SK-N-MC (cell line): Measurements from ENCODE around the gene MAFG.

Experiments
- EZH2 ChIP-seq: fragments of 200-600 bp; sonication (generic); IDR thresholded peaks from one replicate; pipeline ENCODE4 v1.6.1; 2017; ENCODE audit warnings: antibody characterized with exemption
- POLR2AphosphoS5 ChIP-seq: IDR thresholded peaks from 2 replicates; pipeline ENCODE4 v1.6.1; 2012; ENCODE audit warnings: mild to moderate bottlenecking, low read depth, low read length, borderline replicate concordance

DNA sequence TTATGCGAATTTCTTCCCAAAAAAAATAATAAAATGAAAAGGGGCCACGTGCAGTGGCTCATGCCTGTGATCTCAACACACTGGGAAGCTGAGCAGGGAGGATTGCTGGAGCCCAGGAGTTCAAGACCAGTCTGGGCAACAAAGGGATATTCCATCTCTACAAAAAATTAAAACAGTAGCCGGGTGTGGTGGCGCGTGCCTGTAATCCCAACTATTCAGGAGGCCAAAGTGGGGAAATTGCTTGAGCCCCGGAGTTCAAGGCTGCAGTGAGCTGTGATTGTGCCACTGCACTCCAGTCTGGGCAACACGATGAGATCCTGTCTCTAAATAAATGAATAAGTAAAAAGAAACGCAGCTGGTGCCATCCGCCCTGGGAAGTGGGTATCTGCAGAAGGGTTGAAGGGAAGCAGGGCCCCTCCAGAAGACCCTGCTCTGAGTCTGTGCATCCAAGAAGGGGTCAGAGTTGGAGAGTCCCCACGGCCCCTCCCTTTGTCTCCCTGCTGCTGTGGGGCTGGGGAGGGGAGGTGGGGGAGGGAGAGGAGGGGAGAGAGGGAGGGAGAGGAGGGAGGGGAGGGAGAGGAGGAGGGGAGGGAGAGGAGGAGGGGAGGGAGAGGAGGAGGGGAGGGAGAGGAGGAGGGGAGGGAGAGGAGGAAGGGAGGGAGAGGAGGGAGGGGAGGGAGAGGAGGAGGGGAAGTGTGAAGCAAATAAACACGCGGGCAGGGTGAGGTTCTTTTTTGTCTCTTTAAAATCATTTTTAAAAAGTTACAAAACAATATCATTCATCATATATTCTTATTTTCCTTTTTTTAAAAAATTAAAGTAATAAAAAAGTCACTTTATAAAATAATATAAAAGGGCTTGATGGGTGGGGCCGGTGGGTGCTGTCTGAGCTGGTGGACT lies 24.5 kb upstream of the MAFG start:
- no peak for TF ChIP-seq EZH2
- no peak for TF ChIP-seq POLR2AphosphoS5
